Activated naive CD8-positive, alpha-beta T cell treated with anti-CD3 and anti-CD28 coated beads for 36 hours (primary cell): Measurements from ENCODE around the gene FLNA. TPM values are rescaled to one million over a fixed set of nuclear protein-coding genes. Genes with fewer than 3 reads are reported as not detected.
A peak's percentile ranks its signal among the peaks of the same experiment; 100 is the strongest.

Source experiments
- DNase-seq: peaks from one replicate; pipeline ENCODE4 v3.0.0; 2021
- H3K27ac Mint-ChIP-seq: one replicate; pipeline ENCODE4 v1.8.0; 2022; ENCODE audit warnings: mild to moderate bottlenecking, moderate library complexity, mixed read lengths
- H3K27me3 Mint-ChIP-seq: one replicate; pipeline ENCODE4 v1.8.0; 2022; ENCODE audit warnings: mild to moderate bottlenecking, mixed read lengths
- H3K36me3 Mint-ChIP-seq: one replicate; pipeline ENCODE4 v1.8.0; 2021; ENCODE audit warnings: mild to moderate bottlenecking, mixed read lengths
- H3K4me1 Mint-ChIP-seq: one replicate; pipeline ENCODE4 v1.8.0; 2021; ENCODE audit warnings: mixed read lengths
- H3K4me3 Mint-ChIP-seq: one replicate; pipeline ENCODE4 v1.8.0; 2022; ENCODE audit warnings: mild to moderate bottlenecking, moderate library complexity, mixed read lengths
- H3K9me3 Mint-ChIP-seq: one replicate; pipeline ENCODE4 v1.8.0; 2022; ENCODE audit warnings: mixed read lengths
- total RNA-seq, 2 experiments: library from RNA; stranded (reverse); gene quantifications; one replicate each; pipeline ENCODE4 v1.2.3, GENCODE V29; 2021

FLNA gene
- total RNA-seq, 2 experiments from 2014 or later: 694 to 696 TPM

- H3K27ac Mint-ChIP-seq: peak overlapping the region; percentile 72
- peak overlapping the region; percentile 81 for H3K4me3 Mint-ChIP-seq
- H3K4me1 Mint-ChIP-seq: peaks cover 13% of the 10 kb centered on the region
- H3K9me3 Mint-ChIP-seq: no peaks in the 10 kb centered on the region
- DNase-seq: no peak
- peaks cover 17% of the 10 kb centered on the region for H3K36me3 Mint-ChIP-seq
- H3K27me3 Mint-ChIP-seq: no peaks in the 10 kb centered on the region
Measured at GRCh38 chrX:154371789-154372300, 2.6 kb downstream of the FLNA start.

- Mint-ChIP-seq H3K27ac (peak overlapping the region; percentile 71), H3K9me3 (no peaks in the 10 kb centered on the region), H3K27me3 (no peaks in the 10 kb centered on the region), H3K4me3 (peak overlapping the region; percentile 80), H3K36me3 (peaks cover 17% of the 10 kb centered on the region), H3K4me1 (peaks cover 13% of the 10 kb centered on the region)
- peak; percentile 90 for DNase-seq
Measured at GRCh38 chrX:154371017-154371788, 3.2 kb downstream of the FLNA start.

GRCh38 chrX:154370300-154371016, 4.0 kb downstream of the FLNA start:
- no peaks in the 10 kb centered on the region for H3K9me3 Mint-ChIP-seq
- H3K27ac Mint-ChIP-seq: peak overlapping the region; percentile 90
- H3K36me3 Mint-ChIP-seq: peaks cover 20% of the 10 kb centered on the region
- peaks cover 13% of the 10 kb centered on the region for H3K4me1 Mint-ChIP-seq
- H3K4me3 Mint-ChIP-seq: peak overlapping the region; percentile 93
- no peaks in the 10 kb centered on the region for H3K27me3 Mint-ChIP-seq
- DNase-seq: peak; percentile 19

- H3K4me3 Mint-ChIP-seq: peak overlapping the region; percentile 93
- peaks cover 20% of the 10 kb centered on the region for H3K36me3 Mint-ChIP-seq
- peak; percentile 74 for DNase-seq
- peak overlapping the region; percentile 90 for H3K27ac Mint-ChIP-seq
- H3K27me3 Mint-ChIP-seq: no peaks in the 10 kb centered on the region
- H3K9me3 Mint-ChIP-seq: no peaks in the 10 kb centered on the region
- H3K4me1 Mint-ChIP-seq: peaks cover 13% of the 10 kb centered on the region
Measured at GRCh38 chrX:154369449-154370299, 4.8 kb downstream of the FLNA start.

GRCh38 chrX:154368630-154369448, 5.6 kb downstream of the FLNA start:
- H3K4me1 Mint-ChIP-seq: peaks cover 13% of the 10 kb centered on the region
- H3K4me3 Mint-ChIP-seq: peak overlapping the region; percentile 93
- peak; percentile 91 for DNase-seq
- no peaks in the 10 kb centered on the region for H3K9me3 Mint-ChIP-seq
- peaks cover 20% of the 10 kb centered on the region for H3K36me3 Mint-ChIP-seq
- H3K27ac Mint-ChIP-seq: peak overlapping the region; percentile 91
- H3K27me3 Mint-ChIP-seq: no peaks in the 10 kb centered on the region

GRCh38 chrX:154367474-154368308, 6.7 kb downstream of the FLNA start:
- Mint-ChIP-seq H3K27ac (peak overlapping the region; percentile 91), H3K27me3 (no peaks in the 10 kb centered on the region), H3K36me3 (peaks cover 24% of the 10 kb centered on the region), H3K9me3 (no peaks in the 10 kb centered on the region), H3K4me1 (peaks cover 11% of the 10 kb centered on the region), H3K4me3 (peak overlapping the region; percentile 93)
- no peak for DNase-seq

- no peak for DNase-seq
- H3K4me1 Mint-ChIP-seq: peaks cover 6% of the 10 kb centered on the region
- H3K27me3 Mint-ChIP-seq: no peaks in the 10 kb centered on the region
- H3K36me3 Mint-ChIP-seq: peaks cover 25% of the 10 kb centered on the region
- H3K4me3 Mint-ChIP-seq: no peak overlapping the region
- H3K27ac Mint-ChIP-seq: no peak overlapping the region
- H3K9me3 Mint-ChIP-seq: no peaks in the 10 kb centered on the region
Measured at GRCh38 chrX:154366666-154367055, 7.8 kb downstream of the FLNA start.

GRCh38 chrX:154365997-154366665, 8.3 kb downstream of the FLNA start:
- Mint-ChIP-seq H3K4me1 (peaks cover 8% of the 10 kb centered on the region), H3K4me3 (no peak overlapping the region), H3K36me3 (peaks cover 25% of the 10 kb centered on the region), H3K27ac (no peak overlapping the region), H3K27me3 (no peaks in the 10 kb centered on the region), H3K9me3 (no peaks in the 10 kb centered on the region)
- DNase-seq: no peak

- no peak for DNase-seq
- Mint-ChIP-seq H3K9me3 (no peaks in the 10 kb centered on the region), H3K27me3 (no peaks in the 10 kb centered on the region), H3K27ac (peak overlapping the region; percentile 45), H3K36me3 (peaks cover 22% of the 10 kb centered on the region), H3K4me1 (peaks cover 8% of the 10 kb centered on the region), H3K4me3 (no peak overlapping the region)
Measured at GRCh38 chrX:154365052-154365600, 9.3 kb downstream of the FLNA start.

GRCh38 chrX:154363706-154364439, 10.6 kb downstream of the FLNA start:
- Mint-ChIP-seq H3K4me3 (no peak overlapping the region), H3K4me1 (peaks cover 8% of the 10 kb centered on the region), H3K27me3 (no peaks in the 10 kb centered on the region), H3K27ac (no peak overlapping the region), H3K9me3 (no peaks in the 10 kb centered on the region), H3K36me3 (peaks cover 15% of the 10 kb centered on the region)
- DNase-seq: no peak

GRCh38 chrX:154362085-154362742, 12.2 kb downstream of the FLNA start:
- no peaks in the 10 kb centered on the region for H3K27me3 Mint-ChIP-seq
- H3K9me3 Mint-ChIP-seq: no peaks in the 10 kb centered on the region
- H3K4me3 Mint-ChIP-seq: no peak overlapping the region
- peaks cover 13% of the 10 kb centered on the region for H3K36me3 Mint-ChIP-seq
- peaks cover 2% of the 10 kb centered on the region for H3K4me1 Mint-ChIP-seq
- no peak overlapping the region for H3K27ac Mint-ChIP-seq
- DNase-seq: no peak

GRCh38 chrX:154360155-154360713, 14.2 kb downstream of the FLNA start:
- no peak overlapping the region for H3K4me3 Mint-ChIP-seq

More at GRCh38 chrX:154360155-154360713, 14.2 kb downstream of the FLNA start:
- H3K27me3 Mint-ChIP-seq: no peaks in the 10 kb centered on the region
- H3K36me3 Mint-ChIP-seq: peaks cover 11% of the 10 kb centered on the region
- no peak for DNase-seq
- no peak overlapping the region for H3K27ac Mint-ChIP-seq
- peaks cover 4% of the 10 kb centered on the region for H3K4me1 Mint-ChIP-seq
- H3K9me3 Mint-ChIP-seq: no peaks in the 10 kb centered on the region
